ENCODE results near the gene HIPK4.
A peak's percentile ranks its signal among the peaks of the same experiment; 100 is the strongest.
"Not testable (repeated sequence)": the region's sequence is repeated elsewhere in the genome, so short reads cannot be mapped to it uniquely, and the experiment has no call there.

The HIPK4 gene

GRCh38 chr19:40390084-40390742 is at the start of gene HIPK4:
HIPK4 (minus strand) TSS chr19:40390181; CDS start chr19:40389902, 279 bp downstream.
- DNase-seq (ENCODE audit: low read depth in 3 of 3) = no peak

GRCh38 chr19:40438284-40438683 is 48.3 kb upstream of the HIPK4 start:
- no peak for DNase-seq (ENCODE audit: low read depth in 3 of 3)

GRCh38 chr19:40433391-40434216 is 43.6 kb upstream of the HIPK4 start:
- DNase-seq (ENCODE audit: low read depth in 3 of 3) = peak in 1 of 3 experiments; percentile 34

- DNase-seq (ENCODE audit: low read depth in 3 of 3) = not testable (repeated sequence)
These were observed 42.8 kb upstream of the HIPK4 start for GRCh38 chr19:40432760-40433159.

- no peak for DNase-seq (ENCODE audit: low read depth in 3 of 3)
These were observed 41.7 kb upstream of the HIPK4 start for GRCh38 chr19:40431698-40432097.

GRCh38 chr19:40430242-40430641 is 40.3 kb upstream of the HIPK4 start:
- not testable (repeated sequence) for DNase-seq (ENCODE audit: low read depth in 3 of 3)

GRCh38 chr19:40428197-40428596 is 38.2 kb upstream of the HIPK4 start:
- DNase-seq (ENCODE audit: low read depth in 3 of 3) = not testable (repeated sequence)

- peak; percentile 99 to 100 (median 100) for DNase-seq (ENCODE audit: low read depth in 3 of 3)
These were observed 35.7 kb upstream of the HIPK4 start, which contains the start of gene SERTAD1 for GRCh38 chr19:40425450-40426287. SERTAD1 (minus strand) TSS chr19:40425992; CDS start chr19:40423546, 2,446 bp downstream.

- no peak for DNase-seq (ENCODE audit: low read depth in 3 of 3)
These were observed 34.9 kb upstream of the HIPK4 start for GRCh38 chr19:40424637-40425449.

- no peak for DNase-seq (ENCODE audit: low read depth in 3 of 3)
These were observed 34.0 kb upstream of the HIPK4 start for GRCh38 chr19:40423938-40424337.

GRCh38 chr19:40422748-40423566 is 33.0 kb upstream of the HIPK4 start:
- DNase-seq (ENCODE audit: low read depth in 3 of 3) = no peak

- no peak for DNase-seq (ENCODE audit: low read depth in 3 of 3)
These were observed 32.2 kb upstream of the HIPK4 start for GRCh38 chr19:40421993-40422747.

- DNase-seq (ENCODE audit: low read depth in 3 of 3) = peak; percentile 46 to 59 (median 53)
These were observed 31.1 kb upstream of the HIPK4 start for GRCh38 chr19:40420766-40421765.

GRCh38 chr19:40420451-40420765 is 30.4 kb upstream of the HIPK4 start:
- no peak for DNase-seq (ENCODE audit: low read depth in 3 of 3)

GRCh38 chr19:40419780-40420179 is 29.8 kb upstream of the HIPK4 start:
- DNase-seq (ENCODE audit: low read depth in 3 of 3) = no peak

- DNase-seq (ENCODE audit: low read depth in 3 of 3) = no peak
These were observed 29.2 kb upstream of the HIPK4 start for GRCh38 chr19:40419066-40419612.

GRCh38 chr19:40418040-40418439 is 28.1 kb upstream of the HIPK4 start:
- DNase-seq (ENCODE audit: low read depth in 3 of 3) = no peak

- DNase-seq (ENCODE audit: low read depth in 3 of 3) = no peak
These were observed 27.6 kb upstream of the HIPK4 start for GRCh38 chr19:40417643-40417981.
